ENCODE results near the gene CHMP2A.
A peak's percentile ranks its signal among the peaks of the same experiment; 100 is the strongest.

GRCh38 chr19:58551577-58552471 is 3.1 kb downstream of the CHMP2A start:
- no peak for TF ChIP-seq CTCF (IDR thresholded peaks at IDR 0.05 in 2 of 3, conservative IDR thresholded peaks at IDR 0.05 in 1 of 3; ENCODE audit: control insufficient read depth in 2 of 3, extremely low read depth in 1 of 3, insufficient read depth in 1 of 3, low read depth in 3 of 3, low read length in 3 of 3)
- no peak for TF ChIP-seq CREB1 (IDR thresholded peaks at IDR 0.05; ENCODE audit: low read depth)
- TF ChIP-seq ZNF24 (IDR thresholded peaks at IDR 0.05): no peak
- no peak for TF ChIP-seq NFXL1 (IDR thresholded peaks at IDR 0.05; ENCODE audit: borderline replicate concordance)
- peak; percentile 33 for TF ChIP-seq POLR2A (IDR thresholded peaks at IDR 0.05; ENCODE audit: low read depth, low read length)
- TF ChIP-seq IKZF1 (conservative IDR thresholded peaks at IDR 0.05): no peak
- TF ChIP-seq EP300 (IDR thresholded peaks at IDR 0.05; ENCODE audit: borderline replicate concordance in 1 of 2, control insufficient read depth in 1 of 2, low read depth in 2 of 2, low read length in 2 of 2): no peak
- no peak for TF ChIP-seq RAD21 (IDR thresholded peaks at IDR 0.05; ENCODE audit: insufficient read depth, low read depth, low read length)
- peak; percentile 72 for TF ChIP-seq POLR2AphosphoS5 (IDR thresholded peaks at IDR 0.05; ENCODE audit: low read length)
- TF ChIP-seq LARP7 (IDR thresholded peaks at IDR 0.05): no peak
- no peak for TF ChIP-seq NR2F1 (conservative IDR thresholded peaks at IDR 0.05)
- no peak for TF ChIP-seq SP1 (IDR thresholded peaks at IDR 0.05; ENCODE audit: low read depth, low read length)
- TF ChIP-seq MTA3 (IDR thresholded peaks at IDR 0.05; ENCODE audit: borderline replicate concordance, low read length): no peak
- TF ChIP-seq FOS (IDR thresholded peaks at IDR 0.05; ENCODE audit: borderline replicate concordance, extremely low read depth, insufficient read length): no peak

Data from GM12878 (cell line).